ENCODE data around the gene SUGCT.

GRCh38 chr7:40903872-40904271 lies 769.1 kb downstream of the SUGCT start:
- TF ChIP-seq CTCF (IDR thresholded peaks at IDR 0.05; ENCODE audit: borderline replicate concordance, extremely low read depth, low read length, poor library complexity, severe bottlenecking) (no peak), EZH2 (IDR thresholded peaks at IDR 0.05; ENCODE audit: borderline replicate concordance, low read depth, low read length, severe bottlenecking) (no peak)

Data from DND-41 (cell line).